Right lobe of liver (tissue), 6 donors: ENCODE data around the gene TBCB. TPM values are rescaled to one million over a fixed set of nuclear protein-coding genes. Genes with fewer than 3 reads are reported as not detected.

ENCODE experiments used
- ATAC-seq, 4 donors: fragments of 200-7000 bp; cut with Tn5 transposase; one replicate each; pipeline ENCODE4 v1.9.1; 2020; ENCODE audit warnings: mild to moderate bottlenecking in 4 of 4, moderate library complexity in 4 of 4
- DNase-seq, 3 donors: peaks; one replicate each; pipeline ENCODE4 v3.0.0-alpha.2; 2020
- H3K27ac ChIP-seq, 3 donors: fragments of 200-600 bp; one replicate each; pipeline ENCODE4 v1.8.0; 2022
- H3K27me3 ChIP-seq, 2 donors: fragments of 200-600 bp; one replicate each; pipeline ENCODE4 v1.8.0; 2022
- H3K36me3 ChIP-seq, 4 donors: fragments of 200-600 bp; sonication (generic) in 1 of 4; one replicate each; pipeline versions ENCODE4 v1.5.1 to v1.8.0; 2017 to 2022; ENCODE audit warnings: control low read depth in 1 of 4
- H3K4me1 ChIP-seq, 4 donors: fragments of 200-600 bp; sonication (generic) in 1 of 4; one replicate each; pipeline versions ENCODE4 v1.5.1 to v1.8.0; 2017 to 2022; ENCODE audit warnings: control low read depth in 1 of 4
- H3K4me3 ChIP-seq, 3 donors: fragments of 200-600 bp; one replicate each; pipeline ENCODE4 v1.8.0; 2022
- H3K9me3 ChIP-seq, 4 donors: fragments of 200-600 bp; sonication (generic) in 1 of 4; one replicate each; pipeline versions ENCODE4 v1.5.1 to v1.8.0; 2017 to 2022; ENCODE audit warnings: control low read depth in 1 of 4
- CTCF ChIP-seq, 4 donors: fragments of 200-600 bp in 3 of 4; fragments of 450-650 bp in 1 of 4; IDR thresholded peaks; one replicate each; pipeline versions ENCODE4 v1.5.1 to v1.8.0; 2016 to 2022; ENCODE audit warnings: antibody characterized with exemption in 4 of 4, mild to moderate bottlenecking in 2 of 4
- POLR2A ChIP-seq: fragments of 450-650 bp; IDR thresholded peaks from one replicate; pipeline ENCODE4 v1.6.1; 2017; ENCODE audit warnings: antibody characterized with exemption, mild to moderate bottlenecking
- WGBS: methylation state at CpG from one replicate; pipeline ENCODE4 v1.1.6; 2018; ENCODE audit warnings: low coverage, low lambda C conversion rate; ENCODE audit not compliant: insufficient coverage; ENCODE audit errors: missing lambda C conversion rate; 5-methylcytosine and 5-hydroxymethylcytosine counted together
- intact Hi-C, 2 donors: fragments of 100-400 bp; cut with DNase I; formaldehyde crosslinking; loops; one replicate each; pipeline versions ENCODE4 v1.11.2 to v1.14.1; 2022
- total RNA-seq, 6 experiments: library from RNA; depleted of rRNA in 2 of 6; stranded (reverse); fragments of >200 nt in 2 of 6; fragmentation: NEBNext Ultra II Directional in 3 of 6; extraction: Animal tissue kit (Norgen Biotek cat#: 25700) in 3 of 6; gene quantifications; one replicate each; pipeline versions ENCODE4 v1.1.0 to v1.2.4, GENCODE V29; 2016 to 2023
- donor health status: DM: no; HTN: yes; CAD: no.
- donor health status: DM: no; HTN: no; CAD: no.
- donor health status: DM: no; HTN: no; CAD: no.
- donor health status: DM: no; HTN: yes; CAD: no.
- donor health status: DM: no; HTN: yes; CAD: no.

The TBCB gene
- total RNA-seq, 6 experiments from 2014 or later, result 27.8 to 64.7 (median 36.4) TPM

DNA sequence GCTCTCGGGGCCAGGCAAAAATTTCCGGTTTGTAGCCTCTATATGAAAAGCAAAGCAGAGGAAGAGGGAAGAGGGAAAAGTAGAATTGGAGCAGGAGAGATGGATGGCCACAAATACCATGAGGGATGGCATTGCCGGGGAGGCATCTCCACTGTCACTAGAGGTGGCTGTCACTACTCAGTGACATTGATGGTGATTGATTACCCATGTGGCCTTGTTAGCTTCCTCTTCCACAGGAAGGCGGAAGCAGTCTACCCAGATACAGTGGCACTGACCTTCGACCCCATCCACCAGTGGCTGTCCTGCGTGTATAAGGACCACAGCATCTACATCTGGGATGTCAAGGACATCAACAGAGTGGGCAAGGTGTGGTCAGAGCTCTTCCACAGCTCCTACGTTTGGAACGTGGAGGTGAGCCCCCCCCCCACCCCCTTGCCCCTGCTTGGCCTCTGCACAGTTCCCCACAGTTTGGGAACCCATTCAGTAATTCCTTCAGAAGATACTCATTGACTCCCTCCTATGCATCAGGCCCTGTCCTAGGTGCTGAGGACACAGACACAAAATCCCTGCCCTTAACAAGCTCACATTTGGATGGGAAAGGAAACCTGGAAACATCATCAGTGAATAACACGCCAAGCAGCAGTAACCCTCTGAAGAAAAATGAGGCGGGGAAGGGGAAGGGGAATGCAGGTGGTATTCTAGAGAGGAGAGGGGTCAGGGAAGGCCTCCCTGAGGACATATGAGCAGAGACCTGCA lies 42.0 kb upstream of the TBCB start:
- intact Hi-C loops, result no loop called here
- TF ChIP-seq CTCF (IDR thresholded peaks at IDR 0.05) (no peak), POLR2A (no peak)
- H3K27ac ChIP-seq, result no peak overlapping the region
- WGBS, result 76% methylated on average over 8 of the region's 10 CpGs
- no peak overlapping the region for H3K4me3 ChIP-seq
- no peak for DNase-seq
- no peaks in the 10 kb centered on the region for H3K27me3 ChIP-seq
- H3K9me3 ChIP-seq, result no peaks in the 10 kb centered on the region
- ATAC-seq, result no peak
- H3K36me3 ChIP-seq, result no peaks in the 10 kb centered on the region
- H3K4me1 ChIP-seq, result no peaks in the 10 kb centered on the region

DNA sequence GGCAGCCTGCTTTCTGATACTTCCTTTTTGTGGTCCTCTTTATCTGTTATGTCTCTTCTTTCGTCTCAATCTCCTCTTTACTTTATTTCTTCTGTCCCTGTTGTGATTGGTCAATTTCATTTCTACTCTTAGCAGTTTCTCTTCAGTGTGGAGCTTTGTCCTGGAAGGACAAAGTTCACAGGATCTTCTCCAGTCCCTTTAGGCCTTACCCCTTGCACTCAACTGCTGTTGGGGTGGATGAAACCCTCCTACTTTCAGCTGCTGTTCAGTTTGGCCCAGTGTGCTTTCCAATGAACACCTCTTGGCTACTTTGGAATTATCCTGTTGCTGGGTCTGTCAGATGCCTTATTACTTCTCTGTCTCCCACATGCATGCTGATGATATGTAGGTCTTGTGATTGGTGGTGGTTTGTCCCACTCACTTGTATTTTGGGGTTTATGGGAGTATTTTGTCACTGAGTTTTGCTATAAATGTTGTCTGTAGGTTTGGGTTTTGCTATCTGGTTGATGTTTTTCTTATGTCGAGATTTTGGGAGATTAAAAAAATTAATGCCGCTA lies 35.8 kb upstream of the TBCB start:
- WGBS, result 90% methylated on average over 3 of the region's 3 CpGs
- Histone ChIP-seq H3K4me1 (peaks cover 0 to 5% (median 0%) of the 10 kb centered on the region in 4 donors), H3K27me3 (no peaks in the 10 kb centered on the region), H3K4me3 (no peak overlapping the region), H3K27ac (no peak overlapping the region), H3K36me3 (no peaks in the 10 kb centered on the region), H3K9me3 (no peaks in the 10 kb centered on the region)
- ATAC-seq, result no peak
- no peak for DNase-seq
- TF ChIP-seq POLR2A (no peak), CTCF (IDR thresholded peaks at IDR 0.05) (no peak)
- intact Hi-C loops, result no loop called here

- Histone ChIP-seq H3K9me3 (no peaks in the 10 kb centered on the region), H3K36me3 (no peaks in the 10 kb centered on the region), H3K27ac (no peak overlapping the region), H3K4me1 (peaks cover 0 to 5% (median 0%) of the 10 kb centered on the region in 4 donors), H3K27me3 (no peaks in the 10 kb centered on the region), H3K4me3 (no peak overlapping the region)
- no peak for TF ChIP-seq CTCF (IDR thresholded peaks at IDR 0.05)
- TF ChIP-seq POLR2A, result no peak
- DNase-seq (no peak), ATAC-seq (no peak)
- 100% methylated on average over 1 of the region's 3 CpGs for WGBS
- intact Hi-C loops, result no loop called here
These were observed 33.9 kb upstream of the TBCB start for GRCh38 chr19:36081385-36081784.

GRCh38 chr19:36081894-36082293 lies 33.4 kb upstream of the TBCB start:
- Histone ChIP-seq H3K27ac (no peak overlapping the region), H3K9me3 (no peaks in the 10 kb centered on the region), H3K36me3 (no peaks in the 10 kb centered on the region), H3K4me3 (no peak overlapping the region), H3K27me3 (no peaks in the 10 kb centered on the region), H3K4me1 (peaks cover 0 to 5% (median 0%) of the 10 kb centered on the region in 4 donors)
- WGBS, result 91% methylated on average over 7 of the region's 7 CpGs
- DNase-seq (no peak), ATAC-seq (no peak)
- no peak for TF ChIP-seq CTCF (IDR thresholded peaks at IDR 0.05)
- no peak for TF ChIP-seq POLR2A
- intact Hi-C loops, result no loop called here
